Thyroid gland (tissue), 4 donors: ENCODE results near the gene ZNF81.
"Not testable (repeated sequence)": the region's sequence is repeated elsewhere in the genome, so short reads cannot be mapped to it uniquely, and the experiment has no call there.

Experiments
- CTCF ChIP-seq, 6 experiments: fragments of 200-600 bp in 3 of 6; fragments of 450-650 bp in 3 of 6; sonication (generic) in 3 of 6; IDR thresholded peaks; one replicate each; pipeline ENCODE4 v1.5.1; 2016 to 2019; ENCODE audit warnings: antibody characterized with exemption in 6 of 6, mild to moderate bottlenecking in 2 of 6, inconsistent platforms in 1 of 6, moderate library complexity in 1 of 6
- POLR2A ChIP-seq, 2 donors: fragments of 450-650 bp; IDR thresholded peaks; one replicate each; pipeline ENCODE4 v1.6.1; 2017; ENCODE audit warnings: antibody characterized with exemption in 2 of 2, mild to moderate bottlenecking in 2 of 2, moderate library complexity in 1 of 2

GRCh38 chrX:47805844-47806243, 30.9 kb upstream of the ZNF81 start:
- TF ChIP-seq CTCF, POLR2A (IDR thresholded peaks at IDR 0.05): not testable (repeated sequence)
